ENCODE data around the gene TSSK3.

The TSSK3 gene

GRCh38 chr1:32334274-32334861 lies 28.0 kb upstream of the TSSK3 start:
- no peak for DNase-seq (ENCODE audit: low read depth)
- no peak for TF ChIP-seq CTCF (IDR thresholded peaks at IDR 0.05; ENCODE audit: low read depth, low read length)
- no peak for TF ChIP-seq MYC (IDR thresholded peaks at IDR 0.05; ENCODE audit: low read depth, low read length)
- TF ChIP-seq POLR2A (IDR thresholded peaks at IDR 0.05; ENCODE audit: extremely low read depth, insufficient read length): no peak
- no peak for TF ChIP-seq MAX (IDR thresholded peaks at IDR 0.05; ENCODE audit: low read depth, low read length)
- peak overlapping the region; percentile 60 for H3K4me3 ChIP-seq (ENCODE audit: low read depth, low read length)

GRCh38 chr1:32334864-32335534 lies 27.3 kb upstream of the TSSK3 start:
- TF ChIP-seq MAX (IDR thresholded peaks at IDR 0.05; ENCODE audit: low read depth, low read length) (peak; percentile 20; the same call in 1 of the 2 replicates), POLR2A (IDR thresholded peaks at IDR 0.05; ENCODE audit: extremely low read depth, insufficient read length) (peak; percentile 17), MYC (IDR thresholded peaks at IDR 0.05; ENCODE audit: low read depth, low read length) (peak; percentile 55), CTCF (IDR thresholded peaks at IDR 0.05; ENCODE audit: low read depth, low read length) (peak; percentile 66)
- DNase-seq (ENCODE audit: low read depth): peak; percentile 73
- peak overlapping the region; percentile 60 for H3K4me3 ChIP-seq (ENCODE audit: low read depth, low read length)

GRCh38 chr1:32335535-32335789 lies 26.9 kb upstream of the TSSK3 start:
- H3K4me3 ChIP-seq (ENCODE audit: low read depth, low read length): peak overlapping the region; percentile 60
- no peak for DNase-seq (ENCODE audit: low read depth)
- no peak for TF ChIP-seq MAX (IDR thresholded peaks at IDR 0.05; ENCODE audit: low read depth, low read length)
- peak; percentile 4 for TF ChIP-seq POLR2A (IDR thresholded peaks at IDR 0.05; ENCODE audit: extremely low read depth, insufficient read length)

GRCh38 chr1:32335790-32336590 lies 26.3 kb upstream of the TSSK3 start, which contains the start of gene MARCKSL1:
TSS of gene MARCKSL1 (minus strand) at chr1:32336233. CDS start at chr1:32336033, 200 bp downstream.
- DNase-seq (ENCODE audit: low read depth): peak; percentile 83
- peak within 1 kb of the TSS; percentile 60 for H3K4me3 ChIP-seq (ENCODE audit: low read depth, low read length)
- TF ChIP-seq MYC (IDR thresholded peaks at IDR 0.05; ENCODE audit: low read depth, low read length) (peak; percentile 24; the same call in 1 of the 2 replicates), POLR2A (IDR thresholded peaks at IDR 0.05; ENCODE audit: extremely low read depth, insufficient read length) (peak; percentile 82), CTCF (IDR thresholded peaks at IDR 0.05; ENCODE audit: low read depth, low read length) (no peak), MAX (IDR thresholded peaks at IDR 0.05; ENCODE audit: low read depth, low read length) (no peak)

GRCh38 chr1:32336591-32336932 lies 25.8 kb upstream of the TSSK3 start:
- TF ChIP-seq MYC (IDR thresholded peaks at IDR 0.05; ENCODE audit: low read depth, low read length): no peak
- no peak for TF ChIP-seq CTCF (IDR thresholded peaks at IDR 0.05; ENCODE audit: low read depth, low read length)
- no peak for TF ChIP-seq MAX (IDR thresholded peaks at IDR 0.05; ENCODE audit: low read depth, low read length)
- TF ChIP-seq POLR2A (IDR thresholded peaks at IDR 0.05; ENCODE audit: extremely low read depth, insufficient read length): no peak
- no peak overlapping the region for H3K4me3 ChIP-seq (ENCODE audit: low read depth, low read length)
- DNase-seq (ENCODE audit: low read depth): no peak
